ENCODE results near the gene PRPF18.

Gene PRPF18

DNA sequence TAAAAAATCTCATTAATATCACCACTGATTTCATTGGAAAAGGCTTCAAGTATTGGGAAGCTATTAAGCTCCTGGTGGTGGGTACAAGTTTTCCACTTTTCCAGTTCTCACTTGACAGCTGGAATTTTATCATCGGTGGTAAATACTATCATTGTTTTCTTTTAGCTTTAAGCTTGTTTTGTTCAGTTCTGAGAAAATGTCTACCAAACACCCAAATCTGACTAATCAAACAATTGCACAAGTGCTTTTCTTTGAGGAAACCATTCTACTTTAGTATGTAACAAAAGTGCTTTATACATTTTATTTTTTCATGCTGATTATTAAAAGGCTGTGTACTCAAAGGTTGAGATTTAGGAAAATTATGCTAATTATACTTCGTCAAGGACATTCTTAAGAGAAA lies 7.9 kb downstream of the PRPF18 start:
- TF ChIP-seq ZFP30 (CRISPR knock-in tag; IDR thresholded peaks at IDR 0.05), result no peak
- no peak for TF ChIP-seq ARNTL (CRISPR knock-in tag; IDR thresholded peaks at IDR 0.05; ENCODE audit: borderline replicate concordance, low read depth)
- TF ChIP-seq CSDC2 (CRISPR knock-in tag; IDR thresholded peaks at IDR 0.05), result no peak
- TF ChIP-seq ZC3H10 (CRISPR knock-in tag; IDR thresholded peaks at IDR 0.05), result no peak
- TF ChIP-seq, protein P1, sequence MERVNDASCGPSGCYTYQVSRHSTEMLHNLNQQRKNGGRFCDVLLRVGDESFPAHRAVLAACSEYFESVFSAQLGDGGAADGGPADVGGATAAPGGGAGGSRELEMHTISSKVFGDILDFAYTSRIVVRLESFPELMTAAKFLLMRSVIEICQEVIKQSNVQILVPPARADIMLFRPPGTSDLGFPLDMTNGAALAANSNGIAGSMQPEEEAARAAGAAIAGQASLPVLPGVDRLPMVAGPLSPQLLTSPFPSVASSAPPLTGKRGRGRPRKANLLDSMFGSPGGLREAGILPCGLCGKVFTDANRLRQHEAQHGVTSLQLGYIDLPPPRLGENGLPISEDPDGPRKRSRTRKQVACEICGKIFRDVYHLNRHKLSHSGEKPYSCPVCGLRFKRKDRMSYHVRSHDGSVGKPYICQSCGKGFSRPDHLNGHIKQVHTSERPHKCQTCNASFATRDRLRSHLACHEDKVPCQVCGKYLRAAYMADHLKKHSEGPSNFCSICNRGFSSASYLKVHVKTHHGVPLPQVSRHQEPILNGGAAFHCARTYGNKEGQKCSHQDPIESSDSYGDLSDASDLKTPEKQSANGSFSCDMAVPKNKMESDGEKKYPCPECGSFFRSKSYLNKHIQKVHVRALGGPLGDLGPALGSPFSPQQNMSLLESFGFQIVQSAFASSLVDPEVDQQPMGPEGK (CRISPR knock-in tag; IDR thresholded peaks at IDR 0.05; ENCODE audit: borderline replicate concordance), result no peak
- TF ChIP-seq ISL1 (CRISPR knock-in tag; IDR thresholded peaks at IDR 0.05), result no peak
- TF ChIP-seq PPARA (CRISPR knock-in tag; IDR thresholded peaks at IDR 0.05; ENCODE audit: borderline replicate concordance), result no peak
- no peak for TF ChIP-seq ZFP3 (CRISPR knock-in tag; IDR thresholded peaks at IDR 0.05)
- TF ChIP-seq, protein P2, sequence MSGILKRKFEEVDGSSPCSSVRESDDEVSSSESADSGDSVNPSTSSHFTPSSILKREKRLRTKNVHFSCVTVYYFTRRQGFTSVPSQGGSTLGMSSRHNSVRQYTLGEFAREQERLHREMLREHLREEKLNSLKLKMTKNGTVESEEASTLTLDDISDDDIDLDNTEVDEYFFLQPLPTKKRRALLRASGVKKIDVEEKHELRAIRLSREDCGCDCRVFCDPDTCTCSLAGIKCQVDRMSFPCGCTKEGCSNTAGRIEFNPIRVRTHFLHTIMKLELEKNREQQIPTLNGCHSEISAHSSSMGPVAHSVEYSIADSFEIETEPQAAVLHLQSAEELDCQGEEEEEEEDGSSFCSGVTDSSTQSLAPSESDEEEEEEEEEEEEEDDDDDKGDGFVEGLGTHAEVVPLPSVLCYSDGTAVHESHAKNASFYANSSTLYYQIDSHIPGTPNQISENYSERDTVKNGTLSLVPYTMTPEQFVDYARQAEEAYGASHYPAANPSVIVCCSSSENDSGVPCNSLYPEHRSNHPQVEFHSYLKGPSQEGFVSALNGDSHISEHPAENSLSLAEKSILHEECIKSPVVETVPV (CRISPR knock-in tag; IDR thresholded peaks at IDR 0.05), result no peak
- no peak for TF ChIP-seq RARB (CRISPR knock-in tag; IDR thresholded peaks at IDR 0.05)
- TF ChIP-seq, protein P3, sequence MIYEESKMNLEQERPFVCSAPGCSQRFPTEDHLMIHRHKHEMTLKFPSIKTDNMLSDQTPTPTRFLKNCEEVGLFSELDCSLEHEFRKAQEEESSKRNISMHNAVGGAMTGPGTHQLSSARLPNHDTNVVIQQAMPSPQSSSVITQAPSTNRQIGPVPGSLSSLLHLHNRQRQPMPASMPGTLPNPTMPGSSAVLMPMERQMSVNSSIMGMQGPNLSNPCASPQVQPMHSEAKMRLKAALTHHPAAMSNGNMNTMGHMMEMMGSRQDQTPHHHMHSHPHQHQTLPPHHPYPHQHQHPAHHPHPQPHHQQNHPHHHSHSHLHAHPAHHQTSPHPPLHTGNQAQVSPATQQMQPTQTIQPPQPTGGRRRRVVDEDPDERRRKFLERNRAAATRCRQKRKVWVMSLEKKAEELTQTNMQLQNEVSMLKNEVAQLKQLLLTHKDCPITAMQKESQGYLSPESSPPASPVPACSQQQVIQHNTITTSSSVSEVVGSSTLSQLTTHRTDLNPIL (CRISPR knock-in tag; IDR thresholded peaks at IDR 0.05; ENCODE audit: low read depth), result no peak
- no peak for TF ChIP-seq GLIS3 (CRISPR knock-in tag; IDR thresholded peaks at IDR 0.05)
- TF ChIP-seq, protein P4, sequence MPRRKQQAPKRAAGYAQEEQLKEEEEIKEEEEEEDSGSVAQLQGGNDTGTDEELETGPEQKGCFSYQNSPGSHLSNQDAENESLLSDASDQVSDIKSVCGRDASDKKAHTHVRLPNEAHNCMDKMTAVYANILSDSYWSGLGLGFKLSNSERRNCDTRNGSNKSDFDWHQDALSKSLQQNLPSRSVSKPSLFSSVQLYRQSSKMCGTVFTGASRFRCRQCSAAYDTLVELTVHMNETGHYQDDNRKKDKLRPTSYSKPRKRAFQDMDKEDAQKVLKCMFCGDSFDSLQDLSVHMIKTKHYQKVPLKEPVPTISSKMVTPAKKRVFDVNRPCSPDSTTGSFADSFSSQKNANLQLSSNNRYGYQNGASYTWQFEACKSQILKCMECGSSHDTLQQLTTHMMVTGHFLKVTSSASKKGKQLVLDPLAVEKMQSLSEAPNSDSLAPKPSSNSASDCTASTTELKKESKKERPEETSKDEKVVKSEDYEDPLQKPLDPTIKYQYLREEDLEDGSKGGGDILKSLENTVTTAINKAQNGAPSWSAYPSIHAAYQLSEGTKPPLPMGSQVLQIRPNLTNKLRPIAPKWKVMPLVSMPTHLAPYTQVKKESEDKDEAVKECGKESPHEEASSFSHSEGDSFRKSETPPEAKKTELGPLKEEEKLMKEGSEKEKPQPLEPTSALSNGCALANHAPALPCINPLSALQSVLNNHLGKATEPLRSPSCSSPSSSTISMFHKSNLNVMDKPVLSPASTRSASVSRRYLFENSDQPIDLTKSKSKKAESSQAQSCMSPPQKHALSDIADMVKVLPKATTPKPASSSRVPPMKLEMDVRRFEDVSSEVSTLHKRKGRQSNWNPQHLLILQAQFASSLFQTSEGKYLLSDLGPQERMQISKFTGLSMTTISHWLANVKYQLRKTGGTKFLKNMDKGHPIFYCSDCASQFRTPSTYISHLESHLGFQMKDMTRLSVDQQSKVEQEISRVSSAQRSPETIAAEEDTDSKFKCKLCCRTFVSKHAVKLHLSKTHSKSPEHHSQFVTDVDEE (CRISPR knock-in tag; IDR thresholded peaks at IDR 0.05), result no peak
- TF ChIP-seq TCF4 (CRISPR knock-in tag; IDR thresholded peaks at IDR 0.05; ENCODE audit: borderline replicate concordance), result no peak
- TF ChIP-seq OSR1 (CRISPR knock-in tag; IDR thresholded peaks at IDR 0.05), result no peak
- TF ChIP-seq ZNF70 (CRISPR knock-in tag; IDR thresholded peaks at IDR 0.05), result no peak
- TF ChIP-seq ZNF8 (CRISPR knock-in tag; IDR thresholded peaks at IDR 0.05), result no peak
- TF ChIP-seq TOX (CRISPR knock-in tag; IDR thresholded peaks at IDR 0.05; ENCODE audit: borderline replicate concordance), result no peak
- no peak for TF ChIP-seq ESRRG (CRISPR knock-in tag; IDR thresholded peaks at IDR 0.05)
- no peak for ATAC-seq

DNA sequence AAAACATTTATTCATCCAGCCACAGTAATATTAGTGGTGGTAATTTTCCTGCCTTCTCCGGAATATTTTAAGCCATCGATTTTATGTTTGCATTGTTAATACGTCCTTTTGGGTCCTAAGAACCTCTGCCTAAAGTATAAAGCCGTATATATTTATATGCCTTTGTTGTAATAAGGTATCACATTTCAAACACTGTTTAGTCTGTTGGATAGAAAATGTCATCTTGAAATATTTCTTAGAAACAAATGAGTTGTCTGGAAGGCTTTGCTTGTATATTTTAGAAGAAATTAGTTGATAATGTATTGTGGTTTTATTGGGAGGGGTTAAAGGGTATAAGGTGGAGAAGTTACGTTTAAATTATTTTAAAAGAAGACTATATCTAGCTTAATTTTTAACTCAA lies 11.1 kb downstream of the PRPF18 start:
- TF ChIP-seq BACH2 (CRISPR knock-in tag; IDR thresholded peaks at IDR 0.05; ENCODE audit: borderline replicate concordance) (no peak), ZNF8 (CRISPR knock-in tag; IDR thresholded peaks at IDR 0.05) (no peak)
- ATAC-seq, result no peak

DNA sequence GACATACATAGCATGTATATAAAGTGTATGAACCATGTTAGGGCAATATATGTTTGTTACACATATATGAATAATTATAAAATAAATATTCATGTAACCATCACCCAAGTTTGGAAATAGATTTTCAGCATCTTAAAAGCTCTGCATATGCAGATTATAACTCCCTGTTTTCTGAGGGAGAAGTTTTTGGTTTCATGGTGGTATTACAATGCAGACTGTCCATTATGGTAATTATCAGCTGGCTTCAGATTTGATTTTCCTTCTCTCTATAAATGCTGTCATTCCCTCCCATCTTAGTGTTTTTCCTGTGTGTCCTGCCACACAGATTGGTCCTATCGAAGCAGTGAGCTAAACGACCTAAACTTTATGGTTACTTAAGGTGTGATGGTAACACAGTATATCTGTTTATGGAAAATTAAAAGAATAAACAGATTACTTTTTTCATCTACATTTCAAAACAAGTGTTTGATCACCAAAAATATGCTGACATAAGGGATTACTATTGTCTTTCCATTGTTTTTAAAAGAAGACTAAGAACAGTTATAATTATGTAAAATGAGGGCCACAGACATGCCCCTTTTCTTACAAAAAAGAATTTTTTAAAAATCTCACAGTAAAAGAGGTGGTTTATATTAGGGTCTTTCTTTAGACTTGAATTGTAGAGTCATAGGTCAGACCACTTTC lies 17.7 kb downstream of the PRPF18 start:
- TF ChIP-seq, protein P1 (CRISPR knock-in tag; IDR thresholded peaks at IDR 0.05; ENCODE audit: borderline replicate concordance), result no peak
- TF ChIP-seq BACH2 (CRISPR knock-in tag; IDR thresholded peaks at IDR 0.05; ENCODE audit: borderline replicate concordance), result no peak
- ATAC-seq, result no peak

Data from SK-N-SH treated with all-trans-retinoic acid at 6 μM for 48 hours (cell line).